CD4-positive, alpha-beta T cell treated with Interleukin-17A for 1 hour (primary cell): ENCODE data around the gene CCDC12.
"Not testable (repeated sequence)": the region's sequence is repeated elsewhere in the genome, so short reads cannot be mapped to it uniquely, and the experiment has no call there.

ENCODE experiments used
- DNase-seq: peaks from one replicate; pipeline ENCODE4 v3.0.0-alpha.2; 2020

CCDC12 gene

DNA sequence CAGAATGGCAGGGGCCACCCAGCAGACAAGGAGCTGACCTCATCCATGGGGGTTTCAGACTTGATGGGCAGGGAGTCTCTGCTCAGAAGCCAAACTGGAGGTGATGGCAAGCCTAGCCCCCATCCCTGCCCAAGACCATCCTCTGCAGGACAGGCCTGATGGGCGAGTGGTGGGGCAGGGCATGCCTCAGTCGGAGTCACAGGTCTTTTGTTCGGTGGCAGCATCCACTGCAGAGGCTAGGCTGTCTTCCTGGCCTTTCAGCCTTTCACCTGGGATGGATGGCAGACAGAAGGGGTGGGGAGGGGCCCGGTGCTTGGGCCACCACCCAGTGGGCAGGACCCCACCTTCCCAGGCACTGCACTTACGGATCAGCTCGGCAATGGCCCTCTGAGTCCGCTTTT, 54.7 kb downstream of the CCDC12 start:
- no peak for DNase-seq

DNA sequence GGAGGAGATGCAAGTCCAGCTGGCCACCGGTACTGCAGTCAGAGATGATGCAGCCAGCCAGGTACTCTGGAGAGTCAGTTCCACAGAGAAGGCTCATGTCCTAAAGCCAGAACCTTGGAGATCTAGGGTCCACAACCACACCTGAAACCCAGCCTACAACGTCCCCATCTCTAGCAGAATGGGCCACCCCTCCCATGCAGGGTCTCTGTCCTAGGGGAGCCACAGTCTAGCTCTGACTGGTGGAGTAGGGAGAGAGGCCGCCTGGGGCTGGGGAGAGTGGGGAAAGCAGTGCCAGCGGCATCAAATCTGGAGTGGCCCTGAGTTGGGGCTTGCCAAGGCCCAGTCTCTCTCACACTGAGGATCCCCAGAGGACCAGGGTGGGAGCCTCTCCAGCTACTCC, 55.5 kb downstream of the CCDC12 start:
- DNase-seq: no peak

DNA sequence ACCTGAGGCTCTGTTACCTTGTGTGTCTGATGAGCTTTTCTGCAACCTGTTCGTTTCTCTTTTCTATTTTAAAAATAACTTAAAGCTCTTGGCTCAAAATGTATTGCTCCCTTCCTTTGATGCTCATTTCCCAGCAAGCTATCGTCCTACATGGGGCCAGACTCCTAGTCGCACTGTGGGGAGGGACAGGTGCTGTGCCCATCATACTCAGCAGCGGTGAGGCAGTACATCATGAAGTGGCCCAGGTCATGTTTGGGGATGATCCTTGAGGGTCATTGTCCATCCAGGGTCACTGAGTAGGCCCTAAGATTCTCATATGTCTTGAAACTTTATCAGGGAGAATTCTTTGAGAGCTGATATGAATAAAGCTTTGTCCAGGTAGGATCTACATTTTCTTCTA, 57.9 kb downstream of the CCDC12 start:
- DNase-seq: no peak

DNA sequence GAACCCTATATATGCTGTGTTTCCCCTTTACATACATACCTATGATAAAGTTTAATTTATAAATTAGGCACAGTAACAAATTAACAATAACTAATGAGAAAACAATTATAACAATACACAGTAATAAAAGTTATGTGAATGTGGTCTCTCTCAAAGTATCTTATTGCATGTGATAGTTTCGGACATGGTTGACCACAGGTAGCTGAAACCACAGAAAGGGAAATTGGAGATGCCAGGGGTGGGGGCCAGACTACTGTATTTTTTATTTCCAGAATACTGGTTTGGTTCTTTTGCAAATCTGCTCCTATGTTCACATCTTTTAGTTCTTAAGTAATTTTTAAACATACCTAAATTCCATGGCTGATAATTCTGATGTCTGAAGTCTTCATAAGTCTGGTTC, 58.3 kb downstream of the CCDC12 start:
- no peak for DNase-seq

GRCh38 chr3:46917257-46917656, 59.3 kb downstream of the CCDC12 start:
- no peak for DNase-seq

- DNase-seq: no peak
Observed at GRCh38 chr3:46916799-46917198, 59.7 kb downstream of the CCDC12 start.

DNA sequence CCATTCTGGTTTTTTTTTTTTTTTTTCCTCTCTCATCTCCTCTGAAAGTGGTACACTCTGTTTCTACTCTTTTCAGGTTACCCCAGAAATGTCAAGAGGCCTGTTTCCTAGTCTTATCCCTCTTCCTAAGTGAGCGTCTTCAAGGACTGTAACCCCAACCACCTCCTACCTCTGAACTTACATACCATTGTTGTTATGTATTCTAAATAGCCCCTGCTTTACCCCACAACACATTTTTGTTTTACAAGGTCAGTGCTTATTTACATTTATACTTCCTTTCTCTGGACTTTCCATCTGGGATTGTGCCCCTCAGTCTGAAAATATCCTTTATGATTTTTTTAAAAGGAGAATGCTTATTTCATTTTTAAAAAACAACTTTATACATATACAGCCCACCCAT, 60.3 kb downstream of the CCDC12 start:
- DNase-seq: no peak

DNA sequence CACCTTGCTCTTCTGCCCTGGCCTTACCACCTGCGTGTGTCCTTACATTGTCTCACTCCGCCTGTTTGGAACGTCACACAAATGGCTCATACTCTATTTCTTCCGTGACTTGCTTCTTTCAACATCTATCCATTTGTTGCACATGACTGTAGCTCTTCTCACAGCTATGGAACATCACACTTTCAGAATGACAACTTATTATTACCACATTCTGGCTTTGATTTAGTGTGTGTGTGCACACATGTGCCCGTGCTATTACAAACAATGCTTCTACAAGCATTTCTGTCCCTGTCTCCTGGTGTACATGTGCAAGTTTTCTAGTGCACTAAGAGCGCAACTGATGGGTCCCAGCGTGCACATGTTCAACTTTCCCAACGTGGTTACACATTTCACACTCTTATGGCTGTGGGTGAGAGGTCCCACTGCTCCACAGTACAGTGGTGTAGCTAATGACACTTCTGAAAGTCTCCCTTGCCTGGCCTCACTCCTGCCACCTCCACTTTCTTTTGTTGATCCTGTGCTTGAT, 61.2 kb downstream of the CCDC12 start:
- DNase-seq: no peak

DNA sequence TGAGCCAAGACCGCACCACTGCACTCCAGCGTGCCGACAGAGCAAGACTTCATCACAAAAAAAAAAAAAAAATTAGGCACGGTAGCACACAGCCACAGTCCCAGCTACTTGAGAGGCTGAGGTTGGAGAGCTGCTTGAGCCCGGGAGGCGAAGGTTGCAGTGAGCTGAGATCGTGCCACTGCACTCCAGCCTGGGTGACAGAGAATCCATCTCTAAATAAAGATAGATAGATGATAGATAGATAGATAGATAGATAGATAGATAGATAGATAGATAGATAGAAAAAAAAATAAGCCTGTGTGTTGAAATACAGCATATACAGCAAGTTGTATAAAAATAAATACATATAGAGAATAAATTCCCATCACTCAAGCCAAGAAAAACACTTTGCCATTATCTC, 61.7 kb downstream of the CCDC12 start:
- no peak for DNase-seq

DNA sequence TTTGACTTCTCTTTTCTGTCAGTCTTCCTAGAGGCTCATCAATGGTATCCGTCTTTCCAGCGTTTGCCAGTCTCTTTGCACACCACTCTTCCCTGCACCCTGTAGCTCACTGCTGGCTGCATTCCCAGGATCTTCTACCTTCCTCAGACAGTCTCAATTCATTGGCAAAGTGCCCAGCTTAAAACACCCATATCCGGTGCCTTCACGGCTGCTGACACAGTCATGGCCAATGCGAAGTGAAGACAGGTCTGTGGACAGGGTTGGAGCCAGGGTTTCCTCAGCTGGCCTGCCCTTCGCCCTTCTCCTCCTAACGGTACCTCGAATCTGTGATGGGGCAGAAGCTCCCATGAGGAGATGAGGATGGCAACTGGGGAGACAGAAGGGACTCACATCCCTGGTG, 62.9 kb downstream of the CCDC12 start:
- DNase-seq: no peak

DNA sequence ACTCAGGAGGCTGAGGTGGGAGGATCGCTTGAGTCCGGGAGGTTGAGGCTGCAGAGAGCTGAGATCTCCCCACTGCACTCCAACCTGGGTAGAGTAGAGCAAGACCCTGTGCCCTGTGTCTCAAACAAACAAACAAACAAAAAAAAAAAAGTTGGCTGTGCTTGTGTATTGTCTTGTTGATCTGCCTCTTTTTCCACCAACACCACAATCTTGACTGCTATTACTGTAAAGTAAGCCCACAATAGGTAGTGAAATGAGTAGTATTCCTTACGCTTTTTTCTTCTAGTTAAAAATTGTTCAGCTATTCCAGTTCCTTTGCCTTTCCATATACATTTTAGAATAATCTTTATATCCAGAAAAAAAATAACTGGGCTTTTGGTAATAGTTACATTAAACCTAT, 63.6 kb downstream of the CCDC12 start:
- DNase-seq: no peak

DNA sequence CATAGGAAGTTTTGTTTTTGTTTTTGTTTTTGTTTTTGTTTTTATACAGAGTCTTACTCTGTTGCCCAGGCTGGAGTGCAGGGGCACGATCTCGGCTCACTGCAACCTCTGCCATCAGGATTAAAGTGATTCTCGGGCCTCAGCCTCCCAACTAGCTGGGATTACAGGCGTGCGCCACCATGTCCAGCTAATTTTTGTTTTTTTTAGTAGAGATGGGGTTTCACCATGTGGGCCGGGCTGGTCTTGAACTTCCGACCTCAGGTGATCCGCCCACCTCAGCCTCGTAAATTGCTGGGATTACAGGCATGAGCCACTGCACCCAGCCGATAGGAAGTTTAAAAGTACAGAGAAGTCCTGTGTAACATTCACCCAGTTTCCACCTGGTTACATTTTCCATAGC, 65.6 kb downstream of the CCDC12 start:
- DNase-seq: not testable (repeated sequence)

- DNase-seq: no peak
Observed at GRCh38 chr3:46910166-46910760, 66.3 kb downstream of the CCDC12 start.

DNA sequence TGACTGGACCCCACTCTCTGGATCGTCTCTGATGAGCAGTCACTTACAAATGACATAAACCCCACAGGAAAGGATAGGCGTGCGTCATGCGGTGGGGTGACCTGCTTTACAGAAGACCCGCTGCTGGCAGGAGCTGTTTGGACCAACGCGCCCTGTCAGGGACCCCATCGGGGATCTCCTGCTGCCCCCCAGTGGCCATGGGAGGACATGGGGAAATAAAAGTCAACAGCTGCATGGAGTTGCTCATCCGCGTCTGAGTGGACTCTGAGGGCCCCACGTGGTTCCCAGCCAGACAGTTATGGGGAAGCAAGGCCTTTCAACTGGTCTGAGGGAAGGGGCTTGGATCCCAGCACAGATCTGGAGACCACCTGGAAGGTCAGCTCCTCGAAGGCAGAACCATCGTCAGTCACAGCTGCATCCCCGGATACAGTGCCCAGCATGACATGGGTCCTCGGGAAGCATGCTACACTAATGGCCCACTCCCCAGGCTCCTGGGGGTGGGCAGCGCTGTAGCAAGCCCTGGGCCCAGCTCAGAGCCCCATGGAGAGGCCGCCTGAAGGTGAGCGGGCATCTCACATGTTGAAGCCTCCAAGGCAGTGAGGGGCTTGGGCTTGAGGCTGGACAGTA, 66.9 kb downstream of the CCDC12 start:
- peak; percentile 79 for DNase-seq

DNA sequence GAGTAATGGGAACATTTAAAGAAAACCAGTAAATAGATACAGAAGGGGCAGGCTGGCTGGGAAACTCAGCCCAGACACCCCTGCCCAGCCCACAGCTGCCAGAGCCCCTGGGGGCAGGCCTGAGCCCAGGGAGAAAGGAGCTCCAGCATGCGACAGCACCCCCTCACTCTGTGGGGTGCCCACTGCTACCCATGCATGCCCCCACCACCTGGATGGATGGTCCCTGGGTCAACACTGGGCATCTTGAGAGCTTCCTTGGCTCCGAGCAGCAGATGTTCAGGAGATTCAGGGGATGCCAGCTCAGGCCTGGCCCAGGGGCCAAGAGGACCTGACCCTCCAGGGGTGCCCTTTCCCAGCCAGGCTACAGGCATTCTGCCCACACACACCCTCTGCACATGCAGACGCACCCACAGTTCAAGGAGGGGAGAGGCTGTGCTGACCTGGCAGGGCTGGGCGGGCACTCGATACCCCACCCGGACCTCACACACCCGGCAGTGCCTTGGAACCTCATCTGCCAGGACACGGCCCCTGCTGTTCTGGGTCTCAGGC, 67.5 kb downstream of the CCDC12 start:
- no peak for DNase-seq

- no peak for DNase-seq
Observed at GRCh38 chr3:46908294-46908985, 68.1 kb downstream of the CCDC12 start.

- no peak for DNase-seq
Observed at GRCh38 chr3:46907960-46908293, 68.6 kb downstream of the CCDC12 start.

DNA sequence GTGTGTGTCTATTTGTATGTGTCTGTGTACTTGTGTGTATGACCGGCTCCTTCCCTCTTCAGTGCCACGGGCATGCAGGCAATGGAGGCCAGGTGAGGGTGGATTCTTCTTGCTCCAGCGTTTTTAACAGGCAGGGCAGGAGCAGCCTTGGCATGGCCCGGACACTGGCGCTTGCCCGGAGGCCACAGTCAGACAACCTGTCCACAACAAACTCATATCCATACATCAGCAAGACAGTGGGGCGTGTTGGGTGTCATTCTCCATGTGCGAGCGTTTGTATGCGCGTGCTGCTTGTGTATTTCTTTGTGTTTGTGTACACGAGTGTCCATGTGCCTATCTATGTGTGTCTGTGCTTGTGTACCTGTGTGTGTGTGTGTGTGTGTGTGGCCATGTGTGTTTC, 69.3 kb downstream of the CCDC12 start:
- DNase-seq: no peak

DNA sequence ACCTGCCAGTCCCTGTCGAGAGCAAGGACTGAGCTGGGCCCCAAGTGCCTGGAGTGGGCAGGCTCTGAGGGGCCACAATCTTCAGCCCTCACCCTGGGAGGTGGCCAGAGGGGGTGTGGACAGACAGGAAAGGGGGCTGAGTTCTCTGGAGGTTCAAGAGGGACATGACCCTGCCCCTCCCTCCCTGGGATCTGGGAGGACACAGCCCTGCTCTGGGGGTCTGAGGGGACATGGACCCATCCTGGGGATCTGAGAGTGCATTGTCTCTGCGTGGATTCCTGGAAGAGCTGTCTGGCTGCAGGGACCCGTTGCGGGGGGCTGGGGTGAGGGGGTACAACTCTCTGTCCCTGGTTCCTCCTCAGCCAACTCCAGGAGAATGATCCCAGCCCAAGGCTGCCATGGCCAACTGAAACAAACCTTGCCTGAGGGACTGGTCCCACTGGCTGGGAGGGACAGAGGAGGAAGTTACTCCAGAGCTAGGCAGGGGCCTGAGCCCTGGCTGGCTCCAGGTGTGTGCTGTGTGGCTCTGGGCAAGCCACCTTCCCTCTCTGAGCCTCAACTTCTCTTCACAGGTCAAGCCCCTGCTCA, 70.0 kb downstream of the CCDC12 start:
- no peak for DNase-seq

DNA sequence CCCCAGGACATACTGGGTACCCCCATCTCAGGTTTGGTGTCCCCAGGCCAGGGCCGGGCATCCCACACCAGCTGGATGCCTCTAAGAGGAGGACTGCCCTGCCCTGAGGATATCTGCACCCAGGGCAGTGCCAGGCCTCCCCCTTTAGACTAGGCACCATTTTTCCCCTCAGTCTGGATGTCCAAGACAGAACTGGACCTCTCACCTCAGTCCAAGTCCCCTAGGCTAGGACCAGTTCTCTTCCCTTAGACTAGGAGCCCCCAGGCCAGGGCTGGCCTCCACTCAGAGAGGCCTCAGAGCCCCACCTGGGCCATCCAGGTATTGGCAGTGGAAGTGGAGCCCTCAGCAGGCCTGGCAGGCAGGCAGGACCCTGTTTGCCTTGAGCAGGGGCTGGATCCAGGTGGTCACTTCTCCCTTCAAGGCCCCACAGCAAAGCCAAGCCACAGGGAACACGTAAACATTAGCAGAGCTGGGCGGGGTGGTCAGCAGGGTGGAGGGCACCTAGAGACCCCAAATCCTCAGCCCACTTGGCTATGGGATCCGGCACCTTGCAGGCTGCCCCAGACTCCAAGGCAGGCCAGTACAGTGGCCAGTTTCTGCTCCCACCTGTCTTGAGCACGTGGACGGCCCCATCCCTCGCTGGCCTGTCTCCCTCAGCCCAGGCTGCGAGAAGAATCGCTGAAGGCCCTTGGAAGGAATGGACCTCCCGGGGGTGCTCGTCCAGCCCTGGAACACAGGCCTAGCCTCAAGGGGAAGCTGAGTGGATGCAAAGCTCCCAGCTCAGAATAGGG, 70.7 kb downstream of the CCDC12 start:
- no peak for DNase-seq

GRCh38 chr3:46905213-46905560, 71.4 kb downstream of the CCDC12 start:
- no peak for DNase-seq

DNA sequence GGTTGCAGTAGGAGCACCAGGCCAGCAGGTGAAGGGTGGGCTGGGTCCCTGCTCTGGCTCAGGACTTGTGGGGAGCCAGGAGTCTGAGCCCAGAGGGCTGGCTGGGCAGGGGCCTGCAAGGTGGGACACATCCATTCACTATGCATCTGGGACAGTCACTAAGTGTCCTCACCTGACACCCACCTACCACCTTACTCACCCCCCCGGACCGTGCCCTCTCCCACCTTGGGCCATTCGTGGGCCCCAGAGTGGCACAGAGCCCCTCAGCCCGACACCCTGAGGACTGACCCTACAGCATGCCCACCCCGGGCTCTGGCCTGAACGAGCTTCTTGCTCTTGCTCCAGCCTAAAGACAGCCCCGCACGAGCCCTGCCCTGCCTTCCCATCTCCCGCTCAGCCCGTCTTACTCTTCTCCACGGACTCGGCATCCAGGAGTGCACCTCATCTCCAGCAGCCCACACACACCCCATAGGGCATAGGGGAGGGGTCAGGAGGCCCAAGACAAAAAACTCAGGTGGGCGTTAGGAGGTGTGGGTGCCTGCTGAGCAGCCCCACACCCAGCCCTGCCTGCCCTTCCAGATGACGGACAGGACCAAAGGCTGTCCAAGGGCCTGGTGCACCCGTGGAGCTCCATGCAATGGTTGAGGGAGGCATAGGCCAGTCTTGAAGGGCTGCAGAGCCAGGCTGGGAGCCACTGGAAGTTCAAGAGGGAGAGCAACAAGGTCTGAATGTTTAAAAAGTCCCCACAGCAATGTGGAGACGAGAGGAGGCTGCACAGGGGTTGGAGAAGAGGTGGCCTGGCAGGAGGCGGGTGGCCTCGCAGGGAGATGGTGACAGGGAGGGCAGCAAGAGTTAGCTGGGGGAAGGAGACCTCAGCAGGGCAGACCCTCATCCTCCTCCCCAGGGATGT, 72.0 kb downstream of the CCDC12 start:
- no peak for DNase-seq
